IMR-90 (cell line): ENCODE measurements around the gene PTK6. TPM values are rescaled to one million over a fixed set of nuclear protein-coding genes. Genes with fewer than 3 reads are reported as not detected.

ENCODE experiments used
- ATAC-seq: fragments of 200-7000 bp; cut with Tn5 transposase; 2 replicates; pipeline ENCODE4 v1.9.1; 2020; ENCODE audit warnings: low read depth, mild to moderate bottlenecking, moderate library complexity
- BruUV-seq: library from RNA; stranded (reverse); fragments of 400-500 nt; replicated peaks from 2 replicates; lab custom pipeline; 2021; lab: Mats Ljungman, UMichigan
- CTCF ChIA-PET: fragments of 300-600 bp; formaldehyde crosslinking; extraction: SDS; loops from one replicate; lab custom pipeline; 2021; ENCODE audit warnings: antibody characterized with exemption; lab: Yijun Ruan, JAX
- POLR2A ChIA-PET: fragments of 300-600 bp; sonication (Branson Sonifier 250); formaldehyde crosslinking; loops from one replicate; lab custom pipeline; 2022; ENCODE audit warnings: antibody characterized with exemption; ENCODE audit not compliant: unreplicated experiment; lab: Charles Lee
- DNase-seq: peaks from one replicate; pipeline ENCODE4 v3.0.0; 2013
- H2AFZ ChIP-seq: replicated peaks from 2 replicates; pipeline ENCODE3; 2013; ENCODE audit warnings: low read length, mild to moderate bottlenecking; ENCODE audit not compliant: poor library complexity
- H2AK5ac ChIP-seq: 2 replicates; pipeline ENCODE4 v1.6.1; 2013; ENCODE audit warnings: low read depth, low read length, inconsistent platforms
- H2AK9ac ChIP-seq: replicated peaks from 2 replicates; pipeline ENCODE3; 2013; ENCODE audit warnings: mild to moderate bottlenecking, low read depth, low read length, moderate library complexity; ENCODE audit not compliant: poor library complexity
- H2BK120ac ChIP-seq: 2 replicates; pipeline ENCODE4 v1.6.1; 2013; ENCODE audit warnings: low read depth, low read length, inconsistent platforms
- H2BK15ac ChIP-seq: 3 replicates; pipeline ENCODE4 v1.6.1; 2013; ENCODE audit warnings: low read depth, low read length, inconsistent platforms
- H2BK20ac ChIP-seq: 2 replicates; pipeline ENCODE4 v1.6.1; 2013; ENCODE audit warnings: low read depth, mild to moderate bottlenecking, inconsistent platforms, low read length, moderate library complexity
- H2BK5ac ChIP-seq: 2 replicates; pipeline ENCODE4 v1.6.1; 2013; ENCODE audit warnings: mild to moderate bottlenecking, low read depth, low read length, inconsistent platforms; ENCODE audit not compliant: poor library complexity, severe bottlenecking
- H3K14ac ChIP-seq: replicated peaks from 2 replicates; pipeline ENCODE4 v1.6.1; 2013; ENCODE audit warnings: low read depth, low read length, inconsistent platforms
- H3K18ac ChIP-seq: 2 replicates; pipeline ENCODE4 v1.6.1; 2013; ENCODE audit warnings: low read depth, low read length, control low read depth
- H3K23ac ChIP-seq: 2 replicates; pipeline ENCODE4 v1.6.1; 2013; ENCODE audit warnings: low read depth, low read length, inconsistent platforms
- H3K27ac ChIP-seq: 2 replicates; pipeline ENCODE4 v1.5.1; 2013; ENCODE audit warnings: mild to moderate bottlenecking, control low read depth, low read length; ENCODE audit not compliant: insufficient read depth
- H3K27me3 ChIP-seq: 2 replicates; pipeline ENCODE4 v1.6.1; 2013; ENCODE audit warnings: low read length; ENCODE audit not compliant: control insufficient read depth, insufficient read depth
- H3K36me3 ChIP-seq: 2 replicates; pipeline ENCODE4 v1.6.1; 2013; ENCODE audit warnings: low read length, mixed read lengths; ENCODE audit not compliant: control insufficient read depth, insufficient read depth
- H3K4ac ChIP-seq: 2 replicates; pipeline ENCODE4 v1.6.1; 2013; ENCODE audit warnings: low read depth, low read length, inconsistent platforms
- H3K4me1 ChIP-seq: 2 replicates; pipeline ENCODE4 v1.6.1; 2013; ENCODE audit warnings: low read length, mixed read lengths; ENCODE audit not compliant: control insufficient read depth, insufficient read depth
- H3K4me2 ChIP-seq: 2 replicates; pipeline ENCODE4 v1.6.1; 2013; ENCODE audit warnings: low read depth, mild to moderate bottlenecking, control low read depth, low read length, moderate library complexity
- H3K4me3 ChIP-seq: 2 replicates; pipeline ENCODE4 v1.5.1; 2013; ENCODE audit warnings: low read depth, mild to moderate bottlenecking, control low read depth, low read length, moderate library complexity; ENCODE audit not compliant: insufficient read depth
- H3K56ac ChIP-seq: 2 replicates; pipeline ENCODE4 v1.6.1; 2013; ENCODE audit warnings: low read length, inconsistent platforms; ENCODE audit not compliant: insufficient read depth; ENCODE audit errors: extremely low read depth
- H3K79me1 ChIP-seq, 2 experiments: 2 replicates each; pipeline ENCODE4 v1.6.1; 2013; ENCODE audit warnings: low read length in 2 of 2, inconsistent platforms in 1 of 2, low read depth in 1 of 2
- H3K9ac ChIP-seq: 2 replicates; pipeline ENCODE4 v1.6.1; 2013; ENCODE audit warnings: low read depth, low read length, control low read depth
- H3K9me1 ChIP-seq: 2 replicates; pipeline ENCODE4 v1.6.1; 2013; ENCODE audit warnings: low read length, inconsistent platforms; ENCODE audit not compliant: insufficient read depth
- H3K9me3 ChIP-seq: 2 replicates; pipeline ENCODE4 v1.6.1; 2013; ENCODE audit warnings: low read length; ENCODE audit not compliant: control insufficient read depth, insufficient read depth
- H4K20me1 ChIP-seq: 2 replicates; pipeline ENCODE4 v1.6.1; 2013; ENCODE audit warnings: low read length, inconsistent platforms; ENCODE audit not compliant: insufficient read depth
- H4K5ac ChIP-seq: 2 replicates; pipeline ENCODE4 v1.6.1; 2013; ENCODE audit warnings: mild to moderate bottlenecking, low read depth, low read length, control low read depth
- H4K8ac ChIP-seq, 2 experiments: 2 replicates each; pipeline ENCODE4 v1.6.1; 2013; ENCODE audit warnings: low read depth in 2 of 2, low read length in 2 of 2, control low read depth in 1 of 2, inconsistent platforms in 1 of 2
- H4K91ac ChIP-seq: 2 replicates; pipeline ENCODE4 v1.6.1; 2013; ENCODE audit warnings: low read depth, low read length, inconsistent platforms; ENCODE audit not compliant: insufficient read depth
- BHLHE40 ChIP-seq: fragments of 150-350 bp; IDR thresholded peaks from 2 replicates; pipeline ENCODE4 v1.6.1; 2016; ENCODE audit warnings: mild to moderate bottlenecking, low read depth, low read length
- CEBPB ChIP-seq: IDR thresholded peaks from 2 replicates; pipeline ENCODE4 v1.6.1; 2012; ENCODE audit warnings: low read depth, low read length, improper control_type of control experiment
- CHD1 ChIP-seq: IDR thresholded peaks from 2 replicates; pipeline ENCODE4 v1.6.1; 2012; ENCODE audit warnings: low read depth, low read length, improper control_type of control experiment
- MAFK ChIP-seq: IDR thresholded peaks from 2 replicates; pipeline ENCODE4 v1.6.1; 2012; ENCODE audit warnings: low read depth, low read length, improper control_type of control experiment
- MAZ ChIP-seq: IDR thresholded peaks from 2 replicates; pipeline ENCODE4 v1.6.1; 2012; ENCODE audit warnings: low read depth, mild to moderate bottlenecking, low read length, improper control_type of control experiment, moderate library complexity, borderline replicate concordance
- MXI1 ChIP-seq: IDR thresholded peaks from 2 replicates; pipeline ENCODE4 v1.6.1; 2012; ENCODE audit warnings: low read depth, mild to moderate bottlenecking, low read length, moderate library complexity, borderline replicate concordance
- NFE2L2 ChIP-seq: fragments of 150-350 bp; IDR thresholded peaks from 2 replicates; pipeline ENCODE4 v1.6.1; 2016; ENCODE audit warnings: low read depth, mild to moderate bottlenecking, low read length
- POLR2A ChIP-seq: IDR thresholded peaks from 2 replicates; pipeline ENCODE4 v1.6.1; 2012; ENCODE audit warnings: mild to moderate bottlenecking, low read depth, low read length
- RAD21 ChIP-seq: IDR thresholded peaks from 2 replicates; pipeline ENCODE4 v1.6.1; 2012; ENCODE audit warnings: low read length, improper control_type of control experiment
- RCOR1 ChIP-seq: IDR thresholded peaks from 2 replicates; pipeline ENCODE4 v1.6.1; 2012; ENCODE audit warnings: mild to moderate bottlenecking, low read length, improper control_type of control experiment; ENCODE audit not compliant: insufficient replicate concordance
- RFX5 ChIP-seq: IDR thresholded peaks from 2 replicates; pipeline ENCODE4 v1.8.0; 2012; ENCODE audit warnings: low read depth, mild to moderate bottlenecking, low read length, moderate library complexity
- SMC3 ChIP-seq: fragments of 150-350 bp; IDR thresholded peaks from 2 replicates; pipeline ENCODE4 v1.6.1; 2016; ENCODE audit warnings: low read depth, mild to moderate bottlenecking, antibody characterized with exemption, low read length, moderate library complexity
- WGBS, 2 experiments: methylation state at CpG; one replicate each; pipeline versions ENCODE4 v1.1.5 to v1.1.7; 2013; ENCODE audit warnings: missing lambda C conversion rate in 2 of 2; ENCODE audit not compliant: insufficient read length in 1 of 2; ENCODE audit errors: extremely low coverage in 2 of 2; 5-methylcytosine and 5-hydroxymethylcytosine counted together
- dilution Hi-C: fragments of 300-500 bp; cut with HindIII; formaldehyde crosslinking; loops from one replicate; pipeline ENCODE4 v1.14.3; 2018; ENCODE audit warnings: low sequenced_read_pairs; ENCODE audit not compliant: unreplicated experiment
- in situ Hi-C: fragments of 300-500 bp; cut with MboI; formaldehyde crosslinking; loops from 3 replicates; pipeline ENCODE4 v1.14.3; 2019; ENCODE audit warnings: low sequenced_read_pairs, inconsistent platforms, mixed read lengths
- intact Hi-C: fragments of 100-400 bp; cut with micrococcal nuclease; formaldehyde crosslinking; loops from 2 replicates; pipeline ENCODE4 v1.10.0; 2022
- polyA plus RNA-seq, 3 experiments: library from polyadenylated mRNA; depleted of rRNA; stranded (reverse); fragments of >200 nt; gene quantifications; 2 replicates each; pipeline ENCODE4 v1.2.3, GENCODE V29; 2012; ENCODE audit warnings: low replicate concordance in 1 of 3
- total RNA-seq: library from RNA; depleted of rRNA; stranded (reverse); fragments of >200 nt; gene quantifications from 2 replicates; pipeline ENCODE4 v1.2.3, GENCODE V29; 2012
- TF ChIP-seq, protein P1 (sequence below): fragments of 150-350 bp; IDR thresholded peaks from 2 replicates; pipeline ENCODE4 v1.6.1; 2016; ENCODE audit warnings: low read depth, mild to moderate bottlenecking, low read length, moderate library complexity, borderline replicate concordance

PTK6 gene
- total and polyA plus RNA-seq, 2 of the 4 experiments (the other 2 are of a cell fraction): not detected

DNA sequence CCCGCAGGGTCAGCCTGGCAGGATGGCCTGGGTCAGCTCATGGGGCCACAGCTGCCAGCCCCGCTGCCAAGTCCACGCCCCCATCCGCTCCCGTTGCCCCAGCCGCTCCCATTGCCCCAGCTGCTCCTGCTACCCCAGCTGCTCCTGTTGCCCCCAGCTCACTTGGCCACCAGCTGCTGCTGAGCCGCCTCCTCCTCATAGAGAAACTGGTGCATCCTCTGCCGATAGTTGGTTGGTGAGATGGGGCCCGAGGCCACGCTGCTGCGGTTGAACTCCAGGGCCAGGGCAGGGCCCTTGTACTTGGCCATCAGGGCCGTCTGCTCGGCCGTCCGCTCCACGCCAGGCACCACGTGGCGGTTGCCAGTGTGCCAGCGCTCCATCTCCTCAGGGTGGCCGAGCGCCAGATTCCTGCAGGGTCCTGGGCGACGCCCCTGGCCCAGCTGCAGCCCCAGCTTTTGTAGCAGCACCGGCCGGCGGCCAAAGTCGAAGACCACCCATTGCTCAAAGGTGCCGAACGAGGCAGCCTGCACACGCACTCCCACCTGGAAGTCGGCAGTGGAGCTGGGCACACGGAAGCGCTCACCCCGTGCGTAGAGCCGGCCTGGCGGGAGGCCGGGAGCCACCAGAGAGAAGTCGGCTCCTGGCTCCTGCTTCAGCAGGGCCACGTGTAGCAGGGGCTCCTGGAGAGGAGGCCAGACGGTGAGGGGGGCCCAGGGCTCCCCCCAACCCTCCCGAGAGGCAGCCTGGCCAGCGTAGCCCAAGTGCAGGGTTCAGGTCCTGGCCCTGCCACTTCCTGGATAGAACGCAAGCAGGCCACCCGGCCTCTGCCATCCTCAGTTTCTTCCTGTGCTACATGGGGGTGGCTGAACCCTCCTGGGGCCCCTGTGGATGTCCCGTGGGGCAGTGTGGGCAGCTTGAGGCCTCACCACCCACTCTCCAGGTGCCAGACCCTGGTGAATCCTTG lies 32.1 kb upstream of the PTK6 start (continued):
- TF ChIP-seq SMC3: no peak

DNA sequence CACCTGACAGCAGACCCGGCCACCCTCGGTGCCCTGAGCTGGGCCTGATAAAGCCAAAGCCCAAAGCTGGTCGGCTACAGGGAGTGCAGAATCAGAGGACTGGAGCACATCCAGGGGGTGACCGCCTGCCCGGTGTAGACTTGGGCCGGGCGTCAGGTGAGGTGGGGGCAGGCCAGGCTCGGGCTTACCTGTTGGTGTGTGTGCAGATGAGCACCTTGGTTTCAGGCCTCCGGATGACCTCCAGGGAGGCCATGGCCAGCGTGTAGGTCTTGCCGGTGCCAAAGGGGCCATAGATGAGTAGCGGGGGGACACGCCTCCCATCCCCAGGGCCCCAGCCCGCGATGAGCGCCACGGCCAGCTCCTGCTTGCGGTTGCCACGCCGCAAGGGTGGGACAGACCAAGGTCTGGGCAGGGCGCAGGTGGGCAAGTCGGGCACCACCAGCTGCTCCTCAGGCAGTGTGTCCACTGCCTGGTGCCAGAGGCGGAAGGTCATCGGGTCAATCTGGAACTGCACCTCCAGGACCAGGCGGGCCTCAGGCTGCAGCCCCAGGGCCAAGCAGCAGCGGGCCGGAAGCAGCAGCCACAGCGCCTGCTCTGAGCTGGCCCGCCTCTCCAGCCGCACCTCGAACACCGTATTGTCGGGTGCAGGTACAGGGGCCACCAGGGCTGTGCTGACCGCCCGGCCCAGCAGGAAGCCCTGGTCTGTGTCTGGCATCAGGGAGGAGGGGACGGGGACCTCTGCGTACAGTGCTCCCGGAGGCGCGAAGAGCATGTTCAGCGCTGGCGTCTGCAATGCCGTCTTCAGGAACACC lies 31.2 kb upstream of the PTK6 start:
- Histone ChIP-seq H2AK9ac (peak overlapping the region; percentile 28), H3K4me1 (peaks cover 4% of the 10 kb centered on the region; the same call in 1 of the 2 replicates), H3K4ac (no peak overlapping the region), H4K8ac (no peak overlapping the region), H2BK15ac (no peak overlapping the region), H3K4me3 (no peak overlapping the region), H4K91ac (no peak overlapping the region), H3K36me3 (peaks cover 41% of the 10 kb centered on the region), H3K27ac (no peak overlapping the region), H3K18ac (no peak overlapping the region), H3K9ac (no peak overlapping the region), H2AK5ac (no peak overlapping the region), H3K79me1 (peaks cover under 1 to 6% of the 10 kb centered on the region in 2 experiments), H4K5ac (no peak overlapping the region), H3K9me1 (peaks cover 3% of the 10 kb centered on the region; the same call in 1 of the 2 replicates), H3K14ac (no peak overlapping the region), H2BK120ac (no peak overlapping the region), H3K4me2 (no peak overlapping the region), H2AFZ (no peak overlapping the region), H2BK5ac (no peak overlapping the region), H3K56ac (no peak overlapping the region), H3K23ac (no peak overlapping the region), H3K27me3 (no peaks in the 10 kb centered on the region), H4K20me1 (no peaks in the 10 kb centered on the region), H2BK20ac (no peak overlapping the region), H3K9me3 (no peaks in the 10 kb centered on the region)
- ATAC-seq (no peak), DNase-seq (no peak)
- dilution Hi-C loops (no loop called here), in situ Hi-C loops (no loop called here), intact Hi-C loops (no loop called here)
- ChIA-PET POLR2A (no interaction called here), CTCF (no interaction called here)
- 94% methylated on average over 25 of the region's 43 CpGs; no CpG with 5 or more reads in 1 of the 2 experiments for WGBS, 2 experiments
- BruUV-seq: no TSS peak
- no peak for TF ChIP-seq MAZ
- TF ChIP-seq POLR2A: no peak
- TF ChIP-seq MAFK: no peak
- no peak for TF ChIP-seq CEBPB
- no peak for TF ChIP-seq NFE2L2
- TF ChIP-seq RAD21: no peak
- TF ChIP-seq RCOR1: no peak
- TF ChIP-seq RFX5: no peak
- no peak for TF ChIP-seq MXI1
- no peak for TF ChIP-seq BHLHE40
- no peak for TF ChIP-seq CHD1
- TF ChIP-seq, protein P1, sequence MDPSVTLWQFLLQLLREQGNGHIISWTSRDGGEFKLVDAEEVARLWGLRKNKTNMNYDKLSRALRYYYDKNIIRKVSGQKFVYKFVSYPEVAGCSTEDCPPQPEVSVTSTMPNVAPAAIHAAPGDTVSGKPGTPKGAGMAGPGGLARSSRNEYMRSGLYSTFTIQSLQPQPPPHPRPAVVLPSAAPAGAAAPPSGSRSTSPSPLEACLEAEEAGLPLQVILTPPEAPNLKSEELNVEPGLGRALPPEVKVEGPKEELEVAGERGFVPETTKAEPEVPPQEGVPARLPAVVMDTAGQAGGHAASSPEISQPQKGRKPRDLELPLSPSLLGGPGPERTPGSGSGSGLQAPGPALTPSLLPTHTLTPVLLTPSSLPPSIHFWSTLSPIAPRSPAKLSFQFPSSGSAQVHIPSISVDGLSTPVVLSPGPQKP: no peak
